HFF-Myc (cell line): Measurements from ENCODE around the gene FEM1A.

Source experiments
- DNase-seq: peaks from one replicate; pipeline ENCODE4 v3.0.0-alpha.2; 2011; ENCODE audit warnings: low read depth; ENCODE audit errors: extremely low read depth
- H3K4me3 ChIP-seq: replicated peaks from 2 replicates; pipeline ENCODE4 v1.5.1; 2011; ENCODE audit warnings: low read depth, mild to moderate bottlenecking, control low read depth, low read length
- CTCF ChIP-seq: IDR thresholded peaks from 2 replicates; pipeline ENCODE4 v1.5.1; 2012; ENCODE audit warnings: mild to moderate bottlenecking, low read depth, low read length, control low read depth; ENCODE audit errors: missing control alignments

The FEM1A gene

DNA sequence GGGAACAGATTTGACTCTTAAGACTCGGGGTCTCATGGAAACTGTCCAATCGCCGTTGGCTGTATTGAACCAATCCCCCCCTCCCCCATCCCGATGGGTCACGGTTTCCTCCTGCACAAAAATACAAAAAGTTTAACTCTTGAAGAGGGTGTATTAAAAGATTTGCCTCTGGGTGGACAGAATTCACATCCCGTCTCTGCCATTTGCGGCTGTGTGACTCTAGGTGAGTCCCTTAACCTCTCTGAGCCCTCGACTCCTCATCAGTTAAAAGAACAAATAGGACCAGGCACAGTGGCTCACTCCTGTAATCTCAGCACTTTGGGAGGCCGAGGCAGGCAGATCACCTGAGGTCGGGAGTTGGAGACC is 31.3 kb upstream of the FEM1A start:
- no peak for TF ChIP-seq CTCF
- H3K4me3 ChIP-seq: peak overlapping the region; percentile 32
- DNase-seq: no peak

GRCh38 chr19:4763021-4763420 is 28.5 kb upstream of the FEM1A start:
- no peak overlapping the region for H3K4me3 ChIP-seq
- DNase-seq: no peak
- TF ChIP-seq CTCF: no peak

GRCh38 chr19:4764393-4764660 is 27.2 kb upstream of the FEM1A start:
- H3K4me3 ChIP-seq: no peak overlapping the region
- TF ChIP-seq CTCF: no peak
- no peak for DNase-seq

DNA sequence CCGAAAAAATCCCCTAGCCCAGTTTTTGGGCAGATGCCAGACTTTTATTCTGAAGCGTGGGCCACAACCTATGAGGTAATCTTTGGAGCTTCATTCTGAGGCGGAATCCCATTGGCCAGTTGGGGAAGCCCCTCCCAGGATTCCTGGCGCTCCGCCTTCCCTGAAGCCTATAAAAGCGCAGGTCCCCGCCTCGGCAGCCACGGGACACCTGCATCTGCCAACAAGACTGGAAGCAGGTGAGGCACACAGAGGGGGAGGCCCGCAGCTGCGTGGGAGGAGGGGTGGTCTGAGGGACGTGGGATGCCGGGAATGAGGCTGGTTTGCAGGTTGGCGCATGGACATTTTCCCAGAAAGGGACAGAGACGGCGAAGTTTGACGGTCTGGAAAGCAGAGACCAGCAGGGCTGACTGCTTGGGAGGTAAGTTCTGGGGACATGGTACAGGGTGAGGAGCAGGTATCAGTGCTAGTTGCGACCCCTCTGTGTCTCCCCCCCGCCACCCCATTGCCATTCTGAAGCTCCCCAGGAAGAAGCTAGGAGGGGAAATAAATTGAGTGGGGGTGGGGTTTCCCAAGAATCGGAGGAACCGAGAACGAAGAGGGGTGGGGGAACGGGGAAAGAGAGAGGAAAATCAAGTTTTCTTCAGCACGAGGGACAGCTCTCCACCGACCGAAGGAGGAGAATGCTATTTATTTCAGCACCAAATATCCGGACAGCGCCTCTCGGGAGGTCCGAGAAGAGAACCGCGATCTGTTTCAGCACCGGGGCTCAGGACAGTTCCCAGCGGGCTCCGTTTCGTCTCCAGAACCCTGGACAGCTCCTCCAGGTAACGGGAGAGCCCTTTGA is 22.4 kb upstream of the FEM1A start:
- peak; percentile 71 for DNase-seq
- no peak overlapping the region for H3K4me3 ChIP-seq
- no peak for TF ChIP-seq CTCF

DNA sequence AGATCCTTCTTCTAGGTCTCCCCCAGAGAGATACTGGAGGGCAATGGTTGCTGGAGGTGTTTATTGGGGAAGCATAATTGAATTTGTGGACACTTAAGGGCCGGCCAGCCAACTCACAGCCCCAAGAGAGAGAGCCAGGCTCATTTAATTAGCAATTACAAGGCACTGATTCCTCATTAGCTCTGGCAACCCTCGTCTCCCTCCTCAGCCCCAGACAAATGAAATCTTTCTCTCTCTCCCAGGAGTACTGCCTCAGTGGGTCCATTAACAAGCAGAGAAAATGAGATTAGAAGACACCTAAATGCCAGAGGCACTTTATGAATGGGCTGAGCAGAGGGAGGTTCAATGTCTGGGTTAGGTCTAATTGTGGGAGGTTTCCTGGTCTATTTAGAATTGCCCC is 19.0 kb upstream of the FEM1A start:
- no peak for TF ChIP-seq CTCF
- no peak overlapping the region for H3K4me3 ChIP-seq
- no peak for DNase-seq

DNA sequence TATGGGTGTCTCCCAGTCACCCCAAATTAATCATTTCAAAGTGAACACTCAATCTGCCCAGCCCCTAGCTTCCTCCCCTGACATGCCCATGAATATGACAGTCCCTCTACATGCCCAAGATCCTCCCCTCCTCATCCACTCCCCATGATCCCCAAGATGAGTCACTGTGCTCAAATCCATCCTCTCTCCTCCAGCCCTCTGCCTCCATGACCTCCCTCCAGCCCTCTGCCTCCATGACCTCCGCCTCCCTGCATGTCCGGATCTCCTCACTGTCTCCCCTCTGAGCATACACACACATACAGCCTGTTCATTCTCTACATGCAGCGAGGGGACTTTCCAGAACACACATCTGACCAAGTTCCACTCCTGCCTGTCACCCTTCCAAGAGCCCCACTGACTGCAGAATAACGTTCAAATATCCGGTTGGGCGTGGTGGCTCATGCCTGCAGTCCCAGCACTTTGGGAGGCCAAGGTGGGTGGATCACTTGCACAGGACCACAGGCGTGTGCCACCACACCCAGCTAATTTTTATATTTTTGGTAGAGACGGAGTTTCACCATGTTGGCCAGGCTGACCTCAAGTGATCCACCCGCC is 18.4 kb upstream of the FEM1A start:
- no peak for DNase-seq
- no peak overlapping the region for H3K4me3 ChIP-seq
- no peak for TF ChIP-seq CTCF
